ENCODE measurements around the gene SF1.
"Not testable (repeated sequence)": the region's sequence is repeated elsewhere in the genome, so short reads cannot be mapped to it uniquely, and the experiment has no call there.

The SF1 gene, protein sequence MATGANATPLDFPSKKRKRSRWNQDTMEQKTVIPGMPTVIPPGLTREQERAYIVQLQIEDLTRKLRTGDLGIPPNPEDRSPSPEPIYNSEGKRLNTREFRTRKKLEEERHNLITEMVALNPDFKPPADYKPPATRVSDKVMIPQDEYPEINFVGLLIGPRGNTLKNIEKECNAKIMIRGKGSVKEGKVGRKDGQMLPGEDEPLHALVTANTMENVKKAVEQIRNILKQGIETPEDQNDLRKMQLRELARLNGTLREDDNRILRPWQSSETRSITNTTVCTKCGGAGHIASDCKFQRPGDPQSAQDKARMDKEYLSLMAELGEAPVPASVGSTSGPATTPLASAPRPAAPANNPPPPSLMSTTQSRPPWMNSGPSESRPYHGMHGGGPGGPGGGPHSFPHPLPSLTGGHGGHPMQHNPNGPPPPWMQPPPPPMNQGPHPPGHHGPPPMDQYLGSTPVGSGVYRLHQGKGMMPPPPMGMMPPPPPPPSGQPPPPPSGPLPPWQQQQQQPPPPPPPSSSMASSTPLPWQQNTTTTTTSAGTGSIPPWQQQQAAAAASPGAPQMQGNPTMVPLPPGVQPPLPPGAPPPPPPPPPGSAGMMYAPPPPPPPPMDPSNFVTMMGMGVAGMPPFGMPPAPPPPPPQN

DNA sequence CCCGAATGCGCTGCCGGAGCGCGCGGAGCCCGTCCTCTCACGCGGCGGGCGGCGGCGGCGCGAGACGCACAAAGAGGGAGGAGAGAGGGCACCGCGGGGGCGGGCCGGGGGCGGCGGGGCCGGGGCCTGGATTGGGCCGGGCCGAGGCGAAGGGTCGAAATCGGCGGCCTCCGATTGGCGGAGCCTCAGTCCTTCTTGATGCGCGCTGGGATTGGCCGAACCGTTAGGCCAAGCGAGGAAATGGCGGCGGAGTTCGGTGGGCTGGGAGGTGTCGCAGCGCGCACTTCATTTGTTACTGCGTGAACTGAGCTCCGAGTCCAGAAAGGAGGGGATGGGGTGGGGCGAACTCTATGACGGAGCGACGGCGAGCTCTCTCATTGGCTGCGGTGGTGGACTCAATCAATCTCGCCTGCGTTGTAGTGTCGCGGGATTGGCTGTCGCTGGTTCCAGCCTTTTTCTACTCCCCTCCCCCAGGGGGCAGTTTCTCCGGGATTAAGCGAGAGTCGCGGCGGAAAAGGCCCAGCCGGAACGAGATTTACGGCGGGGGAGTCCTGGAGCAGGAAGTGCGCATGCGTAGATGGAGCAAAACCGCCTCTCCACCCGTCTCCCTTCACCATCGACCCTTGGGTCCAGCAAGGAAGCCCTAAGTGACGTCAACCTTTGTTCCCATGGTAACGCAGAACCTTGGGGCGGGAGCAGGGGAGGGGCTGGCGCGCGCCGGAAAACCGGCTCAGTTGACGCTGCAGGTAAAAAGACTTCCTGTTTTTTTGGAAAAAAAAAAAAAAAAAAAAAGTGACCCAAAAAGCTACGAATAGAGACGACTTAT is at the start of gene SF1:
TSS of gene SF1 (minus strand) at position 70 of the 826 bp plus-strand sequence. CDS start 150 bp downstream, outside the sequence.
- peak; percentile 100 for DNase-seq (ENCODE audit: low read depth, low spot score)

DNA sequence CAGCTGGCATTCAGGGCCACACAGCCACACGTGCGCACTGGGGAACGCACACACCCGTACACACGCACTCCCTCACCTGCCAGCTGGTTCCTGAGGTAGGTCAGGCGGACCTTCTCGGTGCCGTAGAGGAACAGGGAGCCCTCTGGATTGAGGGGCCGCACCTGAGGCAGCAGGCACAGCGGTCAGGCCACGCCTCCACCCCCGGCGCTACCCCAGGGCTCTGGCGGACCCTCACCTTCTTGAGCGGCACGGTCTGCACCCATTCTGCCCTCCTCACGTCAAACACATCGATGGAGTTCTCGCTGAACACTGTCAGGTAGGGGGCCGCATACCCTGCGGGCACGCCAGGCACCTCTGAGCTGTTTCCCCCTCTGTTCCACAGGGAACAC is 49.1 kb upstream of the SF1 start:
- DNase-seq (ENCODE audit: low read depth, low spot score): no peak

GRCh38 chr11:64826578-64827450 is 48.5 kb upstream of the SF1 start:
- no peak for DNase-seq (ENCODE audit: low read depth, low spot score)

GRCh38 chr11:64826062-64826461 is 47.7 kb upstream of the SF1 start:
- DNase-seq (ENCODE audit: low read depth, low spot score): no peak

- no peak for DNase-seq (ENCODE audit: low read depth, low spot score)
Observed at GRCh38 chr11:64823568-64824119, 45.3 kb upstream of the SF1 start.

DNA sequence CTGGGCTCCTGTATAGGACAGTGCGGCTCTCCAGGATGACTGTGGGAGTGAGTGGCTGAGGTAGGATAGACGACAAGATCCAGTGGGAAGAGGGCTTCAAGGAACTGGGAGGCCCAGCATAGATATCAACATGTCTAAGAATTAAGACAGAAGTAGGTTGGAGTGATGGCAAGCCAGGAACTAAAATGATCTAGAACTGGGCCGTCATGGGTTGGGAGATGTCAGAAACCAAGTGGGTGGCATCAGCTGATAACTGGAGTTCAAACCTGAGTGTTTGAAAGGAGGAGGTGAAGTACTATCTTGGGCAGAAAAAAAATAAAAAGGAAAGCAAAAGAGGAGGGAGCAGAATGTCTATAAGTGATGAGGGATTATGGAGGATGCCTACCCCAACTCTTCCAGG is 39.1 kb upstream of the SF1 start:
- DNase-seq (ENCODE audit: low read depth, low spot score): no peak

GRCh38 chr11:64815433-64815832 is 37.1 kb upstream of the SF1 start:
- DNase-seq (ENCODE audit: low read depth, low spot score): not testable (repeated sequence)

GRCh38 chr11:64814712-64815187 is 36.4 kb upstream of the SF1 start:
- no peak for DNase-seq (ENCODE audit: low read depth, low spot score)

DNA sequence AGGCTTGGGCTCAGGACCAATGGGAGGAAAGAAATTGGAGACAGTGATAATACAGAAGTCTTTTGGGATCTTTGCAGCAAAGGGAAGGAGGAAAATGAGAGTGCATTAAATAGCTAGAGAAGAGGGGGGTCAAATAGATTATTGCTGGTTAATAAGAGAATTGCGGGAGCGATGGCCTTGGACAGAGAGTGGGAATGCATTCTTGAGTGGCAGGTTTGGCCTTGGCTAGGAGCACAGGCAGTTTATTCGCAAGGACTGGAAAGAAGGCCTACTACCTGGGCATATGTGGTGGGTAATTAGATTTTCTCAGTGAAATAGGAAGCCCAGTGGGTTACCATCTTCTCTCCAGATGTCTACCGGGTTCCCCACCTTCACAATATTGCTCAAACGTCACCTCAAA is 35.5 kb upstream of the SF1 start:
- DNase-seq (ENCODE audit: low read depth, low spot score): no peak

- no peak for DNase-seq (ENCODE audit: low read depth, low spot score)
Observed at GRCh38 chr11:64810891-64811272, 32.5 kb upstream of the SF1 start.

GRCh38 chr11:64810271-64810890 is 32.0 kb upstream of the SF1 start, which contains the start of gene MEN1:
Gene MEN1, minus strand, starts transcription at chr11:64810551. Its CDS starts 442 bp downstream, at chr11:64810109.
- peak; percentile 99 for DNase-seq (ENCODE audit: low read depth, low spot score)

GRCh38 chr11:64809781-64810241 is 31.5 kb upstream of the SF1 start:
- peak; percentile 52 for DNase-seq (ENCODE audit: low read depth, low spot score)

GRCh38 chr11:64805481-64805880 is 27.1 kb upstream of the SF1 start:
- no peak for DNase-seq (ENCODE audit: low read depth, low spot score)

DNA sequence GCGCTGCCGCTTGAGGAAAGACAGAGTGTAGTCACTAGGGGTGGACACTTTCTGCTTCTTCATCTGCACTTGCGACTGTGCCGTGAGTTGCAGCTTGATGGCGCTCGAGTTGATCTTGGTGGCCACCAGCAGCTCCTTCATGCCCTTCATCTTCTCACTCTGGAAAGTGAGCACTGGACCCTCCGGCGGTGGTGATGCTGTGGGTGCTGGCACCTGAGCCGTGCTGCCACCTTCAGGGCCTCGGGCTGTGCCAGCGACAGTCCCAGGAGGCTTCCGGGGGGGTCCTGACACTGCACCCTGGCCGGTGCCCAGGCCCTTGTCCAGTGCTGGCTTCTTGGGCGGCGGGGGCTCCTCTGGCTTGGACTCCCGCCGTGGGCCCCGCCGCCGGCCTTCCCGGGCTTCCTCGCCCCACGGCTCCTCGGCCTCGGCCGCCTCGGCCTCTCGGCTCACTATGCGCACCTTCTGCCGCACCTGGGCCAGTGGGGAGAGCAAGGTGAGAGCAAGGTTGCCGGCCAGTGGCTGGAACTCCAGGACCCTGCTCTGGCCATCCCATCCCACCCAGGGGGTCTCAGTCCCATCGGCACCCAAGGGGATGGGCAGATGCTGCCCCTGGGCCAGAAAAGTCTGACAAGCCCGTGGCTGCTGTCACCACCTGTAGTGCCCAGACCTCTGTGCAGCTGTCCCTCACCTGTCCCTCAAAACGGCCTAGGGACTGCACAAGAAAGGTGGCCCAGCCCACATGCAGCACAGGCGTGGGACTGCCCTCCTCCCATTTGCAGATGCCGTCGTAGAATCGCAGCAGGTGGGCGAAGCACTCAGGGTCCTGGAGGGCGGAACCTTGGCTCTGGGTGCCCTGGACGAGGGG is 26.2 kb upstream of the SF1 start:
- DNase-seq (ENCODE audit: low read depth, low spot score): no peak

DNA sequence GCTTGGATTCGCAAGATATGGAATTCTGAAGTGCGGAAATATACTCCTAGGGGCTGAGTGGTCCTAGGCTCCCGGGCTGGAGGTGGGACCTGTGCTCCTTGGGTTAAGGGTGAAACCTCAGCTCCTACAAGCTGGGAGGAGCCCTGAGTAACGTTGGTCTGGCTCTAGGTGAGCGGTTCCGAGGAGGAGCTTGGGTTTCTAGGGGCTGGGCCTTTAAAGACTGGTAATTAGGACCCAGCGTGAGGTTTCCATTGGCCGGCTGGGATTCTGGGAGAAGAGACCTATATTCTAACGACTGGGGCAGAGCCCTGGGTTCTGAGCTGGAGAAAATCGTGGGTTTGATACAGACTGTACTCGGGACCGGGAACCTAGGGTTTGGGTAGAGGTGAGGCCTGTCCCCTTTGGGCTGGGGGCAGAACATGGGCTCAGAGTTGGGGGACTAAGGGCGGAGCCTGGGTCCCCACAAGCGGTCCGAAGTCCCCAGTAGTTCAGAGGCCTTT is 25.6 kb upstream of the SF1 start:
- no peak for DNase-seq (ENCODE audit: low read depth, low spot score)

- peak; percentile 92 for DNase-seq (ENCODE audit: low read depth, low spot score)
Observed at GRCh38 chr11:64803158-64803845, 25.0 kb upstream of the SF1 start, which contains the start of gene MAP4K2. Gene MAP4K2, minus strand, starts transcription at chr11:64803214. Its CDS starts 65 bp downstream, at chr11:64803149.

DNA sequence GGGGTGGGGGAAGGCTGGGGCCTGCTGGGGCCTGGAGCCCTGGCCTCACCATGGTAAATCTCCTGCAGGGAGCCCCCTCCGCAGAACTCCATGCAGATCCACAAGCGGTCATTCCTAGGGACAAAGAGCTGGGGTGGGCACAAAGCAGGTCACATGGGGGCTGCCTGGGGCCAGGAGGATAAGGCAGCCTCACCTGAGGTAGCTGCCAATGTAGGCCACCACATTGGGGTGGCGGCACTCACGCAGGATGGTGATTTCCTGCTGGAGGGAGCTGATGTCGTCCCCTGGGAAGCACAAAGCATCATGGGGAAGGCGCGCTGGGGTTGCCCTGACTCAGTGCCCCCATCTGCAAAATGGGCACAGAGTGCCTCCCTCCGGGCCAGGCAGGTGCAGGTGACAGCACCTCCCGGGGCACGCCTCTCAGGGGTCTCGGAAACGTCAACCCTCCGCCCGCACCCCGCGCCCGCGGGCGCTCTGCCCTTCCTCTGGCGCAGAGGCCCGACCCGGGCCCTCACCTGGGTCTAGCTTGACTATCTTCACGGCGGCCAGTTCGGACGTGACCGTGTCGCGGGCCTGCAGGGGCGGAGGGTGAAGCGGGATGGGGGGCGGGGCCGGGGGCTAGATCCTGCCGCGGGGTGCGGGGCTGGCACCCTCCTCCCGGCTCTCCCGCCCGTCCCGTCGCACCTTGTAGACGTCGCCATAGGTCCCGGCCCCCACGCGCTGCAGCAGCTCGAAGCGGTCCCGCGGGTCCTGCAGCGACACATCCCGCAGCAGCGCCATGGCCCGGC is 24.2 kb upstream of the SF1 start:
- no peak for DNase-seq (ENCODE audit: low read depth, low spot score)

Measured in astrocyte of the hippocampus (primary cell).